Lower leg skin (tissue), 3 donors: Measurements from ENCODE around the gene SMIM13.

ENCODE experiments used
- CTCF ChIP-seq, 3 donors: fragments of 450-650 bp; IDR thresholded peaks; one replicate each; pipeline ENCODE4 v1.5.1; 2016; ENCODE audit warnings: antibody characterized with exemption in 3 of 3, mild to moderate bottlenecking in 3 of 3, moderate library complexity in 2 of 3
- POLR2A ChIP-seq, 2 donors: fragments of 450-650 bp; IDR thresholded peaks; one replicate each; pipeline ENCODE4 v1.6.1; 2016 to 2017; ENCODE audit warnings: antibody characterized with exemption in 2 of 2, mild to moderate bottlenecking in 1 of 2, moderate library complexity in 1 of 2

DNA sequence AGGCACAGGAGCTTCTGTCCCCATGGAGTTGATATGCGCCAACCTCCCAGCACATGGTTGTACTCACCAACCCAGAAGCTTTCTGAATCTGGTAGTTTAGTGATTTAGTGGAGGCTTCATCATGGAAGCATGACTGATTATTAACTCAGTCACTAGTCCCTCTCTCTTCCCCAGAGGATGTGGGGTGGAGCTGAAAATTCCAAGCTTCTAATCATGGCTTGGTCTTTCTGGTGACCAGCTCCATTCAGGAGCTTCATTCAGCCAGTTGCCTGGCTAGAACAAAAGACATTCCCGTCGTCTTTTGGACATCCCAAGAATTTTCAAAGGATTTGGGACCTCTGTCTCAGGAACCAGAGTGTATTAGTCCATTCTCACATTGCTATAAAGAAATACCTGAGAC, 13.3 kb upstream of the SMIM13 start:
- TF ChIP-seq CTCF (IDR thresholded peaks at IDR 0.05) (no peak), POLR2A (IDR thresholded peaks at IDR 0.05) (no peak)
